GM12801 (cell line): ENCODE data around the gene ZNF692.

Experiments used
- TF ChIP-seq, protein P1 (sequence below): IDR thresholded peaks from one replicate; pipeline ENCODE4 v1.5.1; 2011; ENCODE audit warnings: control low read depth; ENCODE audit not compliant: insufficient read length; ENCODE audit errors: extremely low read depth

The ZNF692 gene

DNA sequence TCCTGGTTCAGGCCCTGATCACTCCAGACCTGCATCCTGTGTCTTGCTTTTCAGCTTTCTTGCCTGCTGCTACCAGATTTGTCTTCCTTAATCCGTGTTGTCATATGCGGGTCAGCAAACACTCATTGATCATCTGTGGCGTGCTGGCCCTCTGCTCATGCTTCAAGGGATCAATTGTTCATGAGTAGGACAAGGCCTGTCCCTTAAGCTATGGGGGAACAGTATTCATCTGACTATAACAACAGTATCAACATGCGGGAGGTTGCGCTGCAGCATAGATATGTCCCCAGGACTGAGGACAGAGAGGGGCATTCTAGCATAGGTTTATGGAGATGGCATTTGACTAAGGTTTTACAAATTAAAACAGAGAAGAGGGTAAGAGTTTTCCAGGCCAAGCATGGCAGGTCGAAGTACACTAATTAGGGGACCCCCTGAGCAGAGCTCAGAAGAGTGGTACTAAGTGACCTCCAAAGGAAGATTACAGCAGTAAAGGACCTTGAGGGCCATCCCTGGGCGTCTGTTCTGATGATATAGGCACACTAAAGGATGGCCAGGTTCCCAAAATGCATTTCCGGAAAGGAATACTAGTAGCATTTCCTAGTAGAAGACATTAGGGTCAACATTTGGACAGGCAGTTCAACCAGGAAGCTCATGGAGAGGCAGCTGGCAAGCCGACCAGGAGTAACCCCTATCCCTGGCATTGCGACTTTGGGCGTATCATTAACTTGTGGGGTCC lies 21.7 kb downstream of the ZNF692 start:
- TF ChIP-seq, protein P1, sequence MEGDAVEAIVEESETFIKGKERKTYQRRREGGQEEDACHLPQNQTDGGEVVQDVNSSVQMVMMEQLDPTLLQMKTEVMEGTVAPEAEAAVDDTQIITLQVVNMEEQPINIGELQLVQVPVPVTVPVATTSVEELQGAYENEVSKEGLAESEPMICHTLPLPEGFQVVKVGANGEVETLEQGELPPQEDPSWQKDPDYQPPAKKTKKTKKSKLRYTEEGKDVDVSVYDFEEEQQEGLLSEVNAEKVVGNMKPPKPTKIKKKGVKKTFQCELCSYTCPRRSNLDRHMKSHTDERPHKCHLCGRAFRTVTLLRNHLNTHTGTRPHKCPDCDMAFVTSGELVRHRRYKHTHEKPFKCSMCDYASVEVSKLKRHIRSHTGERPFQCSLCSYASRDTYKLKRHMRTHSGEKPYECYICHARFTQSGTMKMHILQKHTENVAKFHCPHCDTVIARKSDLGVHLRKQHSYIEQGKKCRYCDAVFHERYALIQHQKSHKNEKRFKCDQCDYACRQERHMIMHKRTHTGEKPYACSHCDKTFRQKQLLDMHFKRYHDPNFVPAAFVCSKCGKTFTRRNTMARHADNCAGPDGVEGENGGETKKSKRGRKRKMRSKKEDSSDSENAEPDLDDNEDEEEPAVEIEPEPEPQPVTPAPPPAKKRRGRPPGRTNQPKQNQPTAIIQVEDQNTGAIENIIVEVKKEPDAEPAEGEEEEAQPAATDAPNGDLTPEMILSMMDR, result no peak

DNA sequence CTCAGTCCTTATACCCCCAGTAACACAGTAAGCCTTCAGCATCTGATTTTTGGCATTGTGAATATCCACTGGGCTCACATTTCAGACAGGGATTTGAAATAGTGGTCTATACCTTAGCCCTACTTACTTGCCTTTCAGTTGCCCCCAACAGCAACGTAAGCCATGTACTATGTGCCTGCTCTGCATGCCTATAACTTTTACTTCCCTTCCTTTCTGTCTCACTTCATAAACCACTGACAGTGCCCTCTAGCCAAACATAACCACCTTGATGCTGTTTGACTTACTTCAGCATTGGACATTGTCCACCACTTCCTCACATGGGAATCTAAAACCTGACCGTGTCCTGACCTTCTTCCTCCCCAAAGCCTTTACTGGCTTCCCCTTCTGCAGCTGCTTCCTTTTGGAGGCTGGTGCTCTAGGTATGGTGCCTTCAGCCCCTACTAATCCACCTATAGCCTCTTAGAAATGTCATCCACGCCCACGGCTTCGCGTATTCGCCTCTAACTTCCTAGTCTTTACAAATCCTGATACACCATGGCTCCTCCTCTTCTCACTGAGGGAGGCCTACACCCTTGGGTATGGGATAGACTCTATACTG lies 24.4 kb downstream of the ZNF692 start:
- TF ChIP-seq, protein P1, result no peak

DNA sequence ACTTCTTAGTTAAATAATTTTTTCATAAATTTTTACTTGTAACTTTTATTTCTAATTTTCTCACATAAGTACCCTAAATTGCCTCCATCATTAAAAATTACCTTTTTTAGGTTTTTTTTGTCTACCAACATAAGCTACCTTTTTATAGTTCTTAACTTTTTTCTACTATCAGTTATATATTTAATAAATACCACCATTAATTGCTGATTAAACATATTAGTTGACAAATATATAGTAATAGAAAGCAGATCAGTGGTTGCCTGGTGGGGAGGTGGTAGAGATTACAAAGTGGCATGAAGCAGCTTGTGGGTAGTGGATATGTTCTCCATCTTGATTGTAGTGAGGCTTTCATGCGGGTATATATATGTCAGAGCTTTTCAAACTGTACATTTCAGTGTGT lies 27.0 kb downstream of the ZNF692 start:
- TF ChIP-seq, protein P1, result no peak

DNA sequence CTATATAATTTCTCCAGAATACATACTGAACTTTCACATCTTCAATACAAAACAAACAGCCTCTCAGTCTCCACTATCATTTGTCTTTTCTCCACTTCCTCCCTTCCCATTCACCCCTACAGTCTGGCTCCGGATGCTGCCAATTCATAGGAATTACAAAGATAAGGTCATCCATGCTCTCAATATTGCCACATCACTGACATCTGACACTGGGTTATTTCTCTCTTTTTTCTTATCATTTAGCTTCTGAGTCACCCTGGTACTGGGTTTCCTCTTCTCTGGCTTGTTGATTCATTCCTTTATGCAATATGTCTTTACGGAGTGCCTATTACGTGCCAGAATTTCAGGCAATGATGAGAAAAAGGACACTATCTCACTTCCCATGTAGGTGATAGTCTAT lies 30.0 kb downstream of the ZNF692 start:
- TF ChIP-seq, protein P1, result no peak

DNA sequence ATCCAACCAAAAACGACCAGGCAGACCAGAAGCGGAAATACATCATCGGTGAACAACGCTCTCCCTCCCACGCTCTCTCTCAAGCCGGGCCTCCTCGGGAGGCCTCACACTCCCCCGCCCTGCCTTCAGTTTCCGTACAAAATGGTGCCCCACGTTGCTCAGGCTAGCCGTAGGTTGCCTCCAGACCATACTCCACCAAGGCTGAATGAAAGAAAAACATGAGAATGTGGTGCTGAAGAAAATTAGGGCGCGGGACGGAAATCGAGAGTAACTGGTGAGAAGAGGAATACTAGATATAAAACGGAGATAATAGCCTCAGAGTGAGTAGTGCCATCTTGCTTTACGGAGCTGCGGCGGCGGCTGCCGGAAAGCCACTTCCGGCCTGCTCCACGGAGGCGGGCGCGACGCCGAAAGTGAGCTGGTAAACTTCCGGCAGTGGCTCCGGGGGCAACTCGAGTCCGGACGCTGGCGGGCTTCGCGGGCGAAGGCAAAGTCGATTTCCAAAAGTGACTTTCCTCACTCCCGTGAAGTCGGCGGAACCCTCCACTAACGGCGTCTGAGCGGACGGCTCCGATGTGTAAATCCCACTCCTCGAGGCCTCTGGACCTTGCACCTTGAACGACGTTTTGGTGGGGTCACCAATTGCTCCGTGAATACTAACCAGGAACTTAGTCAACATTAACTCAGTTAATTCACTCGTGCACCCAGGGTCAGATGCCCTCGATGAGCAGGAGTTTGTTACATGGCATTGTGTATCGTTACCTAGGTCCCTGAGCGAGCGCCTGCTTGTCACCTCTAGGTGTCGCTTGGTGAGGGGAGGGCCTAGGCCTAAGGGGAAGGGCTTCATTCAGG lies 32.8 kb downstream of the ZNF692 start, which contains the start of gene SH3BP5L:
Gene SH3BP5L (minus strand): TSS at position 7 of the 852 bp plus-strand sequence. CDS start 980 bp downstream, outside the sequence.
- TF ChIP-seq, protein P1, result no peak

DNA sequence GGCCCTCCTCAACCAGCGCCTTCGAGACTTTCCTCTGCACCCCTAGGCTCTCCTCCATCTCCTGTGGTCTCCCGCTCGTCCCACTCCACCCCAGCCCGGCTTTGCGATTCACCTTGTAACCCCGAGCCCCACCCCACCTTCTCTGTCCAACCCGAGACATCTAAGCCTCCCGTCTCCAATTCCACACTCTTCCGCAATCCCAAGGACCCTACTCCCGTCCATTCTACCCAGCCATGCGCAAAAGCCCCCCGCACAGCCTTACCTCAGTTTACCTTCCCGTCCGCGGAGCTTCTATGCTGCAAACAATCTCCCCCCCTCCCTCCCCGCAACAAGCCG lies 33.3 kb downstream of the ZNF692 start:
- TF ChIP-seq, protein P1, result no peak

DNA sequence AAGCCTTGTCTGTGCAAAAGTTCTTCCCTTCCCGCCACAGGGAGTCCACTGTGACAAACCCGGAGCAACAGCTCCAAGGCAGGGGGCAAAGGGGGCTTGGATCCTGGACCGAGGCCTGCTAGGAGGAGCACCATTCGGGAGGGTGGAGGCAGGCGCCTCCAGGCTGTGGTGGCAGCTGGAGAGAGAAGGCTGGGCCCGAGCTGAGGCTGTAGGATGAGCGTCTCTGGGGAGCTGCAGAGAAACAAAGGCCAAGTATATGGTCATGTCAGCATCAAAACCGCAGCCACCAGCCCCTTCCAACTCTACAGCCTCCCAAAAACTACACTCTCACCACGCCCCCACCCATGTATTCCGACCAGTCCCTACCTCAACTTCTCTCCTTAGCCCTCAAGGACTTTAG lies 33.7 kb downstream of the ZNF692 start:
- TF ChIP-seq, protein P1, result no peak
